Muscle layer of colon (tissue), 2 donors: ENCODE measurements around the gene S100PBP.
"Not testable (repeated sequence)": the region's sequence is repeated elsewhere in the genome, so short reads cannot be mapped to it uniquely, and the experiment has no call there.

Source experiments
- H3K27ac ChIP-seq: one replicate; pipeline ENCODE4 v1.7.0; 2013; ENCODE audit warnings: low read depth, mild to moderate bottlenecking, low read length, moderate library complexity
- H3K27me3 ChIP-seq, 2 donors: one replicate each; pipeline ENCODE4 v1.7.0; 2013; ENCODE audit warnings: low read length in 2 of 2, mild to moderate bottlenecking in 2 of 2; ENCODE audit not compliant: insufficient read depth in 2 of 2, control insufficient read depth in 1 of 2
- H3K36me3 ChIP-seq: one replicate; pipeline ENCODE4 v1.7.0; 2013; ENCODE audit warnings: mild to moderate bottlenecking, low read length; ENCODE audit not compliant: insufficient read depth
- H3K4me1 ChIP-seq: one replicate; pipeline ENCODE4 v1.7.0; 2013; ENCODE audit warnings: mild to moderate bottlenecking, low read length; ENCODE audit not compliant: insufficient read depth
- H3K4me3 ChIP-seq, 2 donors: one replicate each; pipeline ENCODE4 v1.7.0; 2013; ENCODE audit warnings: low read length in 2 of 2, low read depth in 1 of 2, mild to moderate bottlenecking in 1 of 2, moderate library complexity in 1 of 2
- H3K9ac ChIP-seq: one replicate; pipeline ENCODE4 v1.7.0; 2013; ENCODE audit warnings: low read length
- H3K9me3 ChIP-seq: one replicate; pipeline ENCODE4 v1.7.0; 2013; ENCODE audit warnings: mild to moderate bottlenecking, low read length
- donor health status: abdominal sarcoma.
- donor health status: Adenocarcinoma of cecum.

The S100PBP gene

DNA sequence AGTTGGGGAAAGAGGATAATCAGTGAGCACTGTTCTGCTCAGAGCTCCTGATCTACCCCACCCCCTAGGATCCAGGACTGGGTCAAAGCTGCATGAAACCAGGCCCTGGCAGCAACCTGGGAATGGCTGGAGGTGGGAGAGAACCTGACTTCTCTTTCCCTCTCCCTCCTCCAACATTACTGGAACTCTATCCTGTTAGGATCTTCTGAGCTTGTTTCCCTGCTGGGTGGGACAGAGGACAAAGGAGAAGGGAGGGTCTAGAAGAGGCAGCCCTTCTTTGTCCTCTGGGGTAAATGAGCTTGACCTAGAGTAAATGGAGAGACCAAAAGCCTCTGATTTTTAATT lies 43.0 kb upstream of the S100PBP start:
- peaks cover 3% of the 10 kb centered on the region for H3K4me1 ChIP-seq
- peaks cover 20% of the 10 kb centered on the region for H3K36me3 ChIP-seq
- no peaks in the 10 kb centered on the region for H3K9me3 ChIP-seq

DNA sequence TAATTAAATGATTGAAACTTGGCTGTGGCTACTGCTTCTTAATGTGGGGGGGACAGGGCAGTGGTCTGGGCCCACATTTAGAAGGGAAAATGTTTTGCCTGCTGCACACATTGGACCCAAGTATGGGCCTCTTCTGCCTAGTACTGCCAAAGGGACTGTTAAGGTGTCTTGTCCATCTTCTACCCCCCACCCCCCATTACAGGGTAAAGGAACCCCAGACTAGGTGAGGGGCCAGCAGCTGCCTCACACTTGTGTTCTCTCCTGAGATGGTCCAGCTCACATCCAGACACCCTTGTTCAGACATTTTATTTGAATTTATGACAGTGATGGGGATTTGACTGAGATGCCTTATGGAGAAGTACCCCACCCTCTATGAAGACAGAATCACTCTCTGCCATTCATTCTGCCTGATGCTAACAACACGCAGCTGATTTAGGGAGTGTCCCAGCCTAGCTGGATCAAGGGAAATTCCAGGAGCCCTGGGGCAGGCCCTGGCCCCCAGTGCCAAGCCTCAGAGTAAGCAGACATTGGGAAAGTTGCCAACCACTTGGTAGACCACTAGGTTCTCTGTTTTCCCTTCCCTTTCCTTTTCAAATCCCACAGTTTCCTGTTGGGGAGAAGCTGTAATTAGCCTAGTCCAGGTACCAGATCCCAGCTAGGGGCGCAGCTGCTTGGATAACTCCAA lies 42.4 kb upstream of the S100PBP start:
- H3K36me3 ChIP-seq = peaks cover 26% of the 10 kb centered on the region

More for the DNA sequence above, 43.0 kb upstream of the S100PBP start:
- Histone ChIP-seq H3K4me3 (no peak overlapping the region), H3K27ac (no peak overlapping the region), H3K27me3 (no peaks in the 10 kb centered on the region), H3K9ac (no peak overlapping the region)

DNA sequence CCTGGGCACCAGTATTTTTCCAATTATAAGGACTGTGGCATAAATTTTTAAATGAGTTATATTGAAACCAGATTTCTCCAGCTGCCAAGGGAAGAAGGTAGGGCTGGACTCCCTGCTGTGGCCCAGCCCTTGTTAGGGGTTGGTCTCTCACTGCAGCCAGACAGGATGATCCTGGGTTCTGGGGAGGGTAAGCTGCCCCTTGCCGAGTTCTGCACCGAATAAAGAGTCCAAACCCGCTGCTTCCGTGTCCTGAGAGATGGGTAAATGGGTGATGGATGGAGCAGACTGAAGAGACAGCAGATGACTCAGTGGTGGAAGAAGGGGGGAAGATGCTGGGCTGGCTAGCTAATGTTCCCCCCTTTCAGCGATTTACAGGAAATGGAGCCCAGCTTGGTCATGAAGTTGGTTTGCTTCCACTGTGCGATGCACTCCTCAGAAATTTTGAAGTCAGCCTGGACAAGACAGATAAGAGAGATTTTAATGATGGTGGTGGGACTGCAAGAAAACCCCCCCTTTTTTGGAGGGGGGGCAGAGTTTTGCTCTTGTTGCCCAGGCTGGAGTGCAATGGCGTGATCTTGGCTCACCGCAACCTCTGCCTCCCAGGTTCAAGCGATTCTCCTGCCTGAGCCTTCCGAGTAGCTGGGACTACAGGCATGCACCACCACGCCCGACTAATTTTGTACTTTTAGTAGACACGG lies 41.7 kb upstream of the S100PBP start:
- no peak overlapping the region for H3K9ac ChIP-seq
- H3K27me3 ChIP-seq = no peaks in the 10 kb centered on the region
- peaks cover 3% of the 10 kb centered on the region for H3K4me1 ChIP-seq
- H3K36me3 ChIP-seq = peaks cover 33% of the 10 kb centered on the region
- no peak overlapping the region for H3K4me3 ChIP-seq
- H3K27ac ChIP-seq = peak overlapping the region; percentile 23
- no peaks in the 10 kb centered on the region for H3K9me3 ChIP-seq

More for the DNA sequence above, 42.4 kb upstream of the S100PBP start:
- H3K9ac ChIP-seq = no peak overlapping the region
- H3K4me1 ChIP-seq = peaks cover 3% of the 10 kb centered on the region
- H3K27ac ChIP-seq = no peak overlapping the region
- H3K27me3 ChIP-seq = no peaks in the 10 kb centered on the region
- H3K4me3 ChIP-seq = no peak overlapping the region
- no peaks in the 10 kb centered on the region for H3K9me3 ChIP-seq

DNA sequence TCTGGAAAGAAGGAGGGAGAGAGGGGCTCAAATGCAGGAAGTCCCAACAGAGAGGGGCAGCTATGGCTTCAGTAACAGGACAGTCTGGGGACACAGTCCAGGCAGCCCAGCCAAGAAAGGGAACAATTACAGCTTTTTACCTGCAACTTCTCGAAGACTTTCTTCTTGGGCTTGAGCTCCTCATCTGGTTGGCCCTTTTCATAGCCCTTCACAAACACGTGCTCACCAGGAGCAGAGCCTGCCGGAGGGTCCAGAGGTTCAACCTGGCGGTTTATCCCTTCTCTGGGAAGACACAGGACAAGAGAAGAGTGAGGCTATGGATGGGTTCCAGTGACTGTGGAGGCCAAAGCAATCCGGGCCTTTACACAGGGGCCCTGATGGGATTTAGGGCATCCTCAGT lies 38.2 kb upstream of the S100PBP start:
- no peaks in the 10 kb centered on the region for H3K27me3 ChIP-seq
- H3K9ac ChIP-seq = no peak overlapping the region
- no peak overlapping the region for H3K27ac ChIP-seq
- no peaks in the 10 kb centered on the region for H3K4me1 ChIP-seq
- no peak overlapping the region for H3K4me3 ChIP-seq
- no peaks in the 10 kb centered on the region for H3K9me3 ChIP-seq
- peaks cover 56% of the 10 kb centered on the region for H3K36me3 ChIP-seq

DNA sequence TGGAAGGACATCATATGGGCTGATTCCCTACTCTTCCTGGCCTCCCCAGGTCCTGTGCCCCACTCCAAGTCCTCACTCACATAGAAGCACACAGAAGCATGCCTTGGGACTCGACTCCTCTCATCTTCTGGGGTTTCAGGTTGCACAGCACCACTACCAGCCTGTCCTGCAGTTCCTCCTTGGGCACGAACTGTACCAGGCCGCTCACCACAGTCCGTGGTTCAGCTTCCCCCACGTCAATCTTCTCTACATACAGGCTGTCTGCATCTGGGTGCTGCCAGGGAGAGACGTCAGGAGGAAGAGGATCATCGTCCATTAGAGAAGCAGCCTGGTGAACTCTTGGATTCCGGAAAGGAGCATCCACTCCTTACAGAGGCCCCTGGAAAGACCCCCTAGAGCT lies 37.4 kb upstream of the S100PBP start:
- no peaks in the 10 kb centered on the region for H3K27me3 ChIP-seq
- H3K4me1 ChIP-seq = no peaks in the 10 kb centered on the region
- peaks cover 58% of the 10 kb centered on the region for H3K36me3 ChIP-seq
- H3K9me3 ChIP-seq = no peaks in the 10 kb centered on the region
- no peak overlapping the region for H3K9ac ChIP-seq
- no peak overlapping the region for H3K27ac ChIP-seq
- no peak overlapping the region for H3K4me3 ChIP-seq

- Histone ChIP-seq H3K27ac (no peak overlapping the region), H3K9me3 (no peaks in the 10 kb centered on the region), H3K4me1 (no peaks in the 10 kb centered on the region), H3K27me3 (no peaks in the 10 kb centered on the region), H3K36me3 (peaks cover 59% of the 10 kb centered on the region), H3K4me3 (no peak overlapping the region), H3K9ac (no peak overlapping the region)
Observed at GRCh38 chr1:32780628-32781234, 36.7 kb upstream of the S100PBP start.

GRCh38 chr1:32782086-32782485 lies 35.4 kb upstream of the S100PBP start:
- Histone ChIP-seq H3K9ac (no peak overlapping the region), H3K27ac (no peak overlapping the region), H3K27me3 (no peaks in the 10 kb centered on the region), H3K36me3 (peaks cover 66% of the 10 kb centered on the region), H3K9me3 (no peaks in the 10 kb centered on the region), H3K4me3 (no peak overlapping the region), H3K4me1 (no peaks in the 10 kb centered on the region)

DNA sequence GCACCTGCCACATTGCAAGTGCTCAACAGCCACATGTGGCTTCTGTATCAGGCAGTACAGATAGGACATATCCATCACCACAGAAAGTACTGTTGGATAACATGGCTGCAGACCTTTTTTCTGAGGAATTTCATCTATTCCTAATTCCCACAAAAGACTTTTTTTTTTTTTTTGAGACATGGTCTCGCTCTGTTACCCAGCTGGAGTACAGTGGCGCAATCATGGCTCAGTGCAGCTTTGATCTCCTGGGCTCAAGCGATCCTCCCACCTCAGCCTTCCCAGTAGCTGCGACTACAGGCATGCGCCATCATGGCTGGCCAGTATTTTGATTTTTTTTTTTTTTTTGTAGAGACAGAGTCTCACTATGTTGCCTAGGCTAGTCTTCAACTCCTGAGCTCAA lies 33.6 kb upstream of the S100PBP start:
- H3K9me3 ChIP-seq = no peaks in the 10 kb centered on the region
- no peak overlapping the region for H3K9ac ChIP-seq
- no peak overlapping the region for H3K4me3 ChIP-seq
- no peaks in the 10 kb centered on the region for H3K4me1 ChIP-seq
- H3K27me3 ChIP-seq = no peaks in the 10 kb centered on the region
- H3K36me3 ChIP-seq = peaks cover 58% of the 10 kb centered on the region
- H3K27ac ChIP-seq = no peak overlapping the region

GRCh38 chr1:32784817-32785216 lies 32.6 kb upstream of the S100PBP start:
- H3K4me3 ChIP-seq = no peak overlapping the region
- H3K9ac ChIP-seq = no peak overlapping the region
- H3K4me1 ChIP-seq = no peaks in the 10 kb centered on the region
- no peaks in the 10 kb centered on the region for H3K9me3 ChIP-seq
- H3K36me3 ChIP-seq = peaks cover 53% of the 10 kb centered on the region
- H3K27me3 ChIP-seq = no peaks in the 10 kb centered on the region
- no peak overlapping the region for H3K27ac ChIP-seq

DNA sequence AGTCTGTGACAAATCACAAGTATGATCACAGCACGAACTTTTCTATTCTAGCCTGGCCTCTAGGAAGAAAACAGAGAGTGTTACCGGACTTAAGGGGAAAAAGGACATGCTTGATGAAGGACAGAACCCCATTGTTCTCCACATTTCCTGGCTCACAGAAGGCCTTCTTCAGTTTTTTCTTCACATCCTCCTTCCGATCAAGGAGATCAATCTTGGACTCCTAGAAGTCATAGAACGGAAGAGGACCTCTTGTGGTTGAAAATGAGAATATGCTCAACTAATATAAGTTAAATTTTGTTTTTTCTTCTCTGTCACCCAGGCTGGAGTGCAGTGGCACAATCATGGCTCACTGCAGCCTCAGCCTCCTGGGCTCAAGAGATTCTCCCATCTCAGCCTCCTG lies 30.6 kb upstream of the S100PBP start:
- Histone ChIP-seq H3K4me1 (no peaks in the 10 kb centered on the region), H3K9me3 (no peaks in the 10 kb centered on the region), H3K36me3 (peaks cover 42% of the 10 kb centered on the region), H3K9ac (no peak overlapping the region), H3K27ac (no peak overlapping the region), H3K27me3 (no peaks in the 10 kb centered on the region), H3K4me3 (no peak overlapping the region)

GRCh38 chr1:32789356-32789755 lies 28.1 kb upstream of the S100PBP start:
- H3K9ac ChIP-seq, H3K4me3 ChIP-seq, H3K4me1 ChIP-seq, H3K9me3 ChIP-seq, H3K27me3 ChIP-seq, H3K27ac ChIP-seq: not testable (repeated sequence)
- peaks cover 26% of the 10 kb centered on the region for H3K36me3 ChIP-seq
